Hippocampal formation (tissue), 2 donors: ENCODE measurements around the gene BMP2K.
"Not testable (repeated sequence)": the region's sequence is repeated elsewhere in the genome, so short reads cannot be mapped to it uniquely, and the experiment has no call there.

Experiments used
- DNase-seq, 2 donors: peaks; one replicate each; lab custom pipeline; 2025; lab: John Stamatoyannopoulos, UW

BMP2K gene

DNA sequence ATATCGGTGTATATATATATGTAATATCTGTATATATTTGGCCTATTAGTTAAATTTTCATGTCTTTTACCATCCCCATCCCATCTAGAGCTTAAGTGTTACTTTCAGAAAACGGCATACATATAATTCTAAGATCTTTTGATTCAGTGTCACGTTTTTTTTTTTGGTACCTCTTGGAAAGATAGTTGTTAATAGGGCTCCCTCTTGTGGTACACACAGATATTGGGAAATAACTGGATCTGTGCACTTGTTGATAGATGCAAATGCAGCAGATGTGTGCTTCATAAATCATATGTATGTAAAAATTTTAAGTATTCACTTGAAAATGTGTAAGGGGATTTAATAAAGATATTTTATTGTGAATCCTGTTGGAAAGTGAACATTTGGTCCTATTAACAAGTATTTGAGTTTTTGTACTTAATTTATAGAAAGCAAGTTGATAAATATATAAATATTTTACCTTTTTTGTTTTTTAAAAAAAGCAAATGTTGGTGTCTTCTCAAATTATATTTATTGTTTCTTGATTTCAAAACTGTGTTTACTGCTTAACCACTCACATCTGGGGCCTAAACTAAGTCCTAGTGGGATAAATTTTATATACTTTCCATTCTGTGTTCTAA is 88.4 kb downstream of the BMP2K start:
- peak in 1 of 2 donors; percentile 82 for DNase-seq

DNA sequence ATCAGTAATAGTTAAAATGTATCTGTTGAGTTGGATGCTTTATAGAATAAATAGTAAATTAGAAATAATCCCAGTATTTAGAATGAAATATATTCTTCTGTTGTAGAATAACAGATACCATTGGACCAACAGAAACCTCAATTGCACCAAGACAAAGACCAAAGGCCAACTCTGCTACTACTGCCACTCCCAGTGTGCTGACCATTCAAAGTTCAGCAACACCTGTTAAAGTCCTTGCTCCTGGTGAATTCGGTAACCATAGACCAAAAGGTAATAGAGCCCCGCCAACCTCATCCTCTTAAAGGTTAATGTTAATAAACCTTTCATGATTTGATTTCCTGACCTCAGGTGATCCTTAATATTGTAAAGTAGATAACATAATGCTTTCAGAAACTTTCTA is 89.3 kb downstream of the BMP2K start:
- DNase-seq: no peak

DNA sequence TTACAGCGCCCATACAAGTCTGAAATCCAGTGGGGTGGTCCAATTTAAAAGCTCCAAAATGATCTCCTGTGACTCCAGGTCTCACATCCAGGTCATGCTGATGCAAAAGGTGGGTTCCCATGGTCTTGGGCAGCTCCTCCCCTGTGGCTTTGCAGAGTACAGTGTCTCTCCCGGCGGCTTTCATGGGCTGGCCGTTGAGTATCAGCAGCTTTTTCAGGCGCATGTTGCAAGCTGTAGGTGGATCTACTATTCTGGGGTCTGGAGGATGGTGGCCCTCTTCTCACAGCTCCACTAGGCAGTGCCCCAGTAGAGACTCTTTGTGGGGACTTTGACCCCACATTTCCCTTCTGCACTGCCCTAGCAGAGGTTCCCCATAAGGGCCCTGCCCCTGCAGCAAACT is 92.6 kb downstream of the BMP2K start:
- DNase-seq: not testable (repeated sequence)

DNA sequence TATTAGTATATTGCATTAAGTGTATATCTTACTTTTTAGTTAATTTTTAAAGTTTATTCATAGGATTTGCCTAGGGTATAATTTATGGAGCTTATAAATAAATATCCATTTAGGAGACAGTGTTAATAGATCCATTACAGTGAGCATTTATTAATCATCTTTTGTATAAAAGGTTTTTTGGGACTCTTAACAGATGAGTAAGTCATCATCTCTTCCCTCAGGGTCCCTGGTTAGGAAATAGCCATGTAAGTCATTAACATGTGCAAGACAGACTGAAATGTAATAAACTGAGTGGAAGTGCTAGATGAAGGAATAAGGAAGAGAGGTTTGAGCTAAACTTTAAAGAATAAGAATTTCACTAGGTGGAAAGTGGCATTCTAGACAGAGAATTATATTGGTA is 93.9 kb downstream of the BMP2K start:
- no peak for DNase-seq

DNA sequence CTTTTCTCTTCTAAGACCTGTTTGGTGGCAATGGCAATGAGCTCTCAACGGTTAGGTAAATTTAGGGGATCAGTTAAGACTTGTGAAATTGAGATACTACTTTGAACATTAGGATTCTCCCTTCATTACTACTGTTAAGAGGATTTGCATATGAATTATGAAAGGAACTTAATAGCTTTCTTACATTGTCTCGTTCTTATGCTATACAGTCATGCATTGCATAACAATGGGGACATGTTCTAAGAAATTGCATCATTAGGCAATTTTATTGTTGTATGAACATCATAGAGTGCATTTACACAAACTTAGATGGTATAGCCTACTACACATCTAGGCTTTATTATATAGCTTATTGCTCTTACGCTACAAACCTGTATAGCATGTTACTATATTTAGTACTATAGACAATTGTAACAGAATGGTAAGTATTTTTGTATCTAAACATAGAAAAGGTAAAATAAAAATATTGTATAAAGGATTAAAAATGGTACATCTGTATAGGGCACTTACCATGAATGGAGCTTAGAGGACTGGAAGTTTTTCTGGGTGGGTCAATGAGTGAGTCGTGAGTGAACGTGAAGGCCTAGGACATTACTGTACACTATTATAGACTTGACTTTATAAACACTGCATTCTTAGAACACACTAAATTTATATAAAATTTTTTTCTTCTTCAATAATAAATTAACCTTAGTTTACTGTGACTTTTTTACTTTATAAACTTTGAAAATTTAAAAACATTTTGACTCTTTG is 100.6 kb downstream of the BMP2K start:
- DNase-seq: no peak

DNA sequence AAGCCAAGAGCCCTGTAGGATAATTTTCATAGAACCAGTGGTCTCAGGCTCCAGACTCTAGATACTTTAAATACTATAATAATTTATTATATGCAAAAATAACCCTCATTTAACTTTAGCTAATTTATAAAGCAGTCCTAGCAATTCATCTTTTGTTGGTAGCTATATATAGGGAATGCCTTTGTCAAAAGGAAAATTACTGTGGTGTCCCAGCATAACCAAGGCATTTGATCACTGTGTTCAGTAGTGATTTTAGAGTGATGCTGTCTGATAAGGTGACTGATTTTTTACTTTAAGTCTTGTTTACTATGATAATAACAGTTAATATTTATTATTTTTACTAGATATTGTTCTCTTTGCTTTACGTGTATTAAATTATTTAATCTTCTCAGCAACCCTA is 101.9 kb downstream of the BMP2K start:
- DNase-seq: no peak

DNA sequence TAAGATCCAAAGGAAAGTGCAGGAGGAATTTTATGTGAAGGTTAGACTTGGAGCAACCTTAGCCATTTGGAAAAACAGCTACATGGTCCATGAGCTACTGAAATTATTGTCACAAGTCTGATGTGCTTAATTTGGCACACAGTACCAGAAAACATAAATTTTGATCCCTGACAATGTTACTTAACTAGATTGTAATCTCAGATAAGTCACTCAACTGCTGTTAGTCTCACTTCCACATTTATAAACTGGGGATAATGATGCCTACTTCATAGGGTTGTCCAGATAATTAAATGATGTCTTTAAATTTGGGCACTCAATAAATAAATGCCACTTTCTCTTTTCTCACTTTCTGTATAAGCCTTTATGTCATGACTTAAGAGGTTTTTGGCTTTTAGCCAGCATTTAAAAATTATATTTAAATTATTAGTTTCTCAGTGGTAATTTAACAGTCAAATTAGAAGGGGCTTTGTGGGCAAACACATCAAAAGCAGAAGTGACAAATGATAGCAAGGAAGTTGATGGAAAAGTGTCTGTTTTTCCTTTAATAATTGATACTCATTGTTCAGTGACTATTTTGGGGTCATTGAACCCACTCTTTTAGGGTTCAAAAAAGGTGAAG is 104.8 kb downstream of the BMP2K start:
- DNase-seq: no peak

DNA sequence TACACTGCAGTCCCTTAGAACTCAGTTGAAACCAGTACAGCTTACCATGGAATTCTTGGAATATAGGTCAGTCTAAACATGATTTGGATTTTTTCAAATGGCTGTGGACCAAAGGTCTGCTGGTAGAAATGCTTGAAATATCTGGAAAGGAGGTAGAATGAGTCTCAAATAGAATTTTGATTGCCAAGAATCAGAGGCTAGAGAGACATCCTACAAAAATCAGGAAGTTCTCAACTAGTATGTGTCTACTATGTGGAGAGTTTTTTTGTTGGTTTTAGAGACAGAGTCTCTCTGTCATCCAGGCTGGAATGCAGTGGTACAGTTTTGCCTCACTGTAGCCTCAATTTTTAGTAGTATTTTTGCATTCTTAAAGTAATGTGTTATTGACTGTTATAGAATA is 109.4 kb downstream of the BMP2K start:
- DNase-seq: no peak

DNA sequence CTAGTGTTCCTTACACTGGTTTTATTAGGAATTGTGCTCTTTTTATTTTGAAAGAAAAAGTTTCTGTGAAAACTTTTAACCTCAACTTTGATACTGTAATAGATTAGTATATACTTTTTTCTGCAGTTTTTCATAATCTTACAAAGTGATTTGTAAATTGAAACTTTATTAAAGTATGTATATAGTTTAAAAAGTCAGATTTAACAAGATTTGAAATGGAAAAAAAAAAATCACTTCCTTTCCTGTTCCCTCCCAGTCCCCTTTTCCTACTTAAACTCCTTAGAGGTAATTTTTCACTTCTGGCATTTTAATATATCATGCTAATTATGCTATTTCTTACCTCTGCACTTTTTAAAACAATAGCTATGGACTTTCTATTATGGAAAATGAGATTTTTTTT is 113.8 kb downstream of the BMP2K start:
- no peak for DNase-seq

DNA sequence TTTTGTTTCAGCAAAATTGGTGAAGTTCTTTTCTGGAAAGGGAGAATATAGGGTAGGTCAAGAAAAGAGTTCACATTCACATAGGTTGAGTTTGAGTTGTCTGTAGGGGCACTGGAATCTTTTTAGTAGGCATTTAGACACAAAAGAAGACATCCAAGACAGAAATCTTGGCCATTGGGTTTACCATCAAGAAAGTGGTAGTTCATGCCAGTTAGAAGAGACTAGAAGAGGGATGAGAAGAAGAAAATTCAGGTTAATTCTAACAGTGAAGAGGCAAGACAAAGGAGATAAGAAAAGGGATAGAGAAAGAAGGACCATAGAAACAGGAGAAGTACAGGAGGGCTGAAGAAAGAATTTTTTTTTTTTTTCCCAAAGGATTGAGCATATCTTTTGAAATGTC is 123.2 kb downstream of the BMP2K start:
- DNase-seq: no peak

DNA sequence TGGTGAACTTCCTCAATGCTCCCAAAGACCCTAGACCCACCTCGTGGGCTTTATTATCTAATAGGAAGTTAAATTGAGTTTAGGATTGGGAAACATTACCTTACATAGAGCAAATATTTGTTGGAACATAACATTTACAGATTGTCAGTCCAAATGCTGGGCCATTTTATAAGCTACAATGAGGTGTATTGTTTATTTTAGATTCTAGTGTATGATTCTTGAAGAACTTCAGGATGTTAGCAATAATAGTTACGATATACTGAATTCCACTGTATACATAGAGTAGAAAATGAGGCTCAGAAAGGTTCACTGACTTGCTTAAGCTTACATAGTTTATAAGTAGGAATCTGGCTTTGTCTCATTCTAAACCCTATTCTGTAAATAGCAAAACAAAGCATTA is 125.7 kb downstream of the BMP2K start:
- DNase-seq: no peak

DNA sequence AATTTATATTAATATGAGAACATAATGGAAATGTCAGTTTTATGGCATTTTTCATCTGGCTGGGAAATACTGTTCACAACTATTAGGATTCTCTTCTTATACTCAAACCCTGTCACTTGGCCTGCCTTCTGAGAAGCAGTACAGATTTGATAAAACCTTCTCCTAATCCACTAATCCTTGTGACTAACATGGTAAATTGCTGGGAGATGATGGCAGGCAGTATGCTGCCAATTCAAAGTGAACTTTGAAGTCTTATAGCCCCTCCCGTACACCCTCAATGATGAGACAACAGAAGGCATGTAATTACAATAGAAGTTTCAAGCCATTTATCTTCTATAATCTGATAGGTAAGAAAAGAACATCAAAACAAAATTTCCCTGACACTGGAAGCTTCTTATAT is 126.1 kb downstream of the BMP2K start:
- DNase-seq: no peak

DNA sequence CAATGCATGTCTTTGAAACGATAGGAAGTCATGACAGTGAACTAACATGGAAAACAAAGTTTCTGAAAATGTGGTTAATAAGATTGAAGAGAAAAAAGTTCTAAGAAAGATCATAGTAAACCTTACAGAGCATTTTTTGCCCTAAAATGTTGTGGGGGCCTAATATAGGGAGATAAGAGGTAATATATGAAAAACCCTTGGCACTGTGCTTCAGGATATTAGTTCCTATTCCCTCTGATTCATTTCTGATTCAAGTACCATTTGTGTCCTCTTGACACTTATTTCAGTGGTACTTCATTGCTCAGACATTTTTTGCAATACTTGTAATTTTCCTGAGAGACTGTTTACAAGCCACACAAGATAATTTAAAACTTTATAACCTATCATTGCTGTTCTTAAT is 128.0 kb downstream of the BMP2K start:
- DNase-seq: no peak

DNA sequence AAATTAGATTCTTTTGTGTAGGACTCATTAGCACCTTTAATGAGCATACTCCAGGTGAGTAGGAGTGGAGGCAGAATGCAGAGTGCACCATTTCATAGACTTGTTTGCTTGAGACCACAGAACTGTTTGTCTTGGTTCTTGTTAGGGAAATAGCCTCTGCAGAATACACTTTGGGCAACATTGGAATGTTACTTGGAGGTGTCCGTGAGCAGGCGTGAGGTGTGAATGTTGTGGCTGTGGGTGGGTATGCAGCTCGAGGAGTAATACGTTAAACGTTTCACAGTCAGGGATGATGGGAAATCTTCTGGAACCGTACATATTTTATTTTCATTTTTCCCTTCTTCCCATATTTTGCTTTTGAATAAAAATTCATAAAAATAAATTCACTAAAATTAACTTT is 131.5 kb downstream of the BMP2K start:
- no peak for DNase-seq

DNA sequence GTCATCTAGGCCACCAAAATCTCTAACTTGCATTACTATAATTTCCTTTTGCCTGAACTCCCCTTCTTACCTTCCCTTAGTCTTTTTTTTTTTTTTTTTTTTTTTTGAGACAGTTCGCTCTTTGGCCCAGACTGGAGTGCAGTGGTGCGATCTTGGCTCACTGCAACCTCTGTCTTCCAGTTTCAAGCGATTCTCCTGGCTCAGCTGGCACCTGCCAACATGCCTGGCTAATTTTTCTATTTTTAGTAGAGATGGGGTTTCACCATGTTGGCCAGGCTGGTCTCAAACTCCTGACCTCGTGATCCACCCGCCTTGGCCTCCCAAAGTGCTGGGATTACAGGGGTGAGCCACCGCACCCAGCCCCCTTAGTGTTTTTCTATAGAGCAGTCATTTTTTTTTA is 132.8 kb downstream of the BMP2K start:
- DNase-seq: not testable (repeated sequence)

DNA sequence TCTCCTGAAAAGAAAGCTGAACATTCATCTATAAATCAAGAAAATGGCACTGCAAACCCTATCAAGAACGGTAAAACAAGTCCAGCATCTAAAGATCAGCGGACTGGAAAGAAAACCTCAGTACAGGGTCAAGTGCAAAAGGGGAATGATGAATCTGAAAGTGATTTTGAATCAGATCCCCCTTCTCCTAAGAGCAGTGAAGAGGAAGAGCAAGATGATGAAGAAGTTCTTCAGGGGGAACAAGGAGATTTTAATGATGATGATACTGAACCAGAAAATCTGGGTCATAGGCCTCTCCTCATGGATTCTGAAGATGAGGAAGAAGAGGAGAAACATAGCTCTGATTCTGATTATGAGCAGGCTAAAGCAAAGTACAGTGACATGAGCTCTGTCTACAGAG is 134.5 kb downstream of the BMP2K start:
- DNase-seq: no peak

DNA sequence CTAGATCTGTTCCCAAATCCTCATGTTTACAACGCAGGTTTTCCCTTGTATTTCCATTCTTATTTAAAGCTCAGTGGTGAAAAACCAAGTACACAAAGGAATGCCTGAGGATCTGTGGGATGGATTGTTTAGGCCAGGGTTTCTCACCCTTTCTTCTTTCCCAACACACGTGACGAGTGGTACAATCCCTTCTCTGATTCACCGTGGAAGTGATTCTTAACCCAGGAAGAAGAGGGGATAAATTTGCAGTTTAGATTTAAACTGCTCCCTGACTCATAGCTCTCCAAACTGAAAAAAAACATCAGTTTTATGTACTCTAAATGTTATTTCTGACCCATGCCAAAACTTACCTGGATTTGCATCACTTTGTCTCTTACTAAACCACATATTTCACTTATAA is 146.1 kb downstream of the BMP2K start:
- no peak for DNase-seq

DNA sequence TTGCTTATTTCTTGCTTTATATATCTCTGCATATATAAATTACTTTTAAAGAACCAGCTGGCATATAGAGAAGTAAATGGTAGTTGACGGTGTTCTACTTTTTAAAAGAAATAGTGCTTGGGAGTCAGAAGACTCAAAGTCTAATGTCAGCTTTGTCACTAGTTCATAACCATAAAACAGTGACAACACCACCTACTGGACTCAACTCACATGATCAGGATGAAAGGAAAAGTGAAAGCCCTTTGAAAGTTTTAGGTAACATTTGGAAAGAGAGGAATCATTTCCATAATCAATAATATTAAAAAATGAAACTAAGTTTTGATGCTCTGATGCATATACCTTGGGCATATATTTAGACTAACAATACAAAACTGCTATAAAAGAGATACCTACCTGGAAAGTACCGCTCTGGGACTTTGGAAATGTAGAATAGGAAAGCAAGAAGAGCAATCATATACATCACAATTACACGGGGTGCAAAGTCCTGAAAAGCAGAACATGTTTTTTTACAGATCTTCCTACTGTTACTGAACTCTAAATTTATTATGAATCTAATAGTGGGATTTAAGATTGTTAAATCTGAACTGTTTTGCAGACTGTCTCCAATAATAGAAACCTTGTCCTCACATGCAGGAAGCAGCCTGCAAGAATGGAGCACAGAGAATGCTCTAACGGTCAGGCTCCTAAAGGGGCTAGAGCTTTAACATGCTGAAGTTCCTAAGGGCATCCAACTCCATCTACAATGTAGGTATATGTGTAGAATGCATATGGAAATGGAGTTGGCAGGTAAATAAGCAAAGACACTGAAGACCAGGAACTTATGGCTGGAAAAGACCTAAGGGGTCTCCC is 147.5 kb downstream of the BMP2K start:
- no peak for DNase-seq

DNA sequence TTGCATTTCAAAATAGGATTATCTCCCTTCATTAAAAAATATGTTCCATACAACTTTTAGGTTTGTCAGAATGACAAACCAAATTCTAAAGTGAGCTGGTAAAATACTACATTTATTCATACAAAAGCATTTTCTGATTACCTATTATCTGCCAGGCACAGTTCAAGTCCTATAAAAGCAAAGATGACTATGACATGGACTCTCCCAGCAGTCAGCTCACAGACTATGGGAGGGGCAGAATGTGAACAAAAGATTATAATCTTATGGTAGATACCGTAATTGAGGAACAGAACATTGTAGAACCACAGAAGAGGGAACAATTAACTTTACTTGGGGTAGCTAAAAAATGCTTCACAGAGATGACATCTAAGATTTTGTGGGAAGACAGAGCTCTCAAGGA is 150.7 kb downstream of the BMP2K start:
- no peak for DNase-seq

DNA sequence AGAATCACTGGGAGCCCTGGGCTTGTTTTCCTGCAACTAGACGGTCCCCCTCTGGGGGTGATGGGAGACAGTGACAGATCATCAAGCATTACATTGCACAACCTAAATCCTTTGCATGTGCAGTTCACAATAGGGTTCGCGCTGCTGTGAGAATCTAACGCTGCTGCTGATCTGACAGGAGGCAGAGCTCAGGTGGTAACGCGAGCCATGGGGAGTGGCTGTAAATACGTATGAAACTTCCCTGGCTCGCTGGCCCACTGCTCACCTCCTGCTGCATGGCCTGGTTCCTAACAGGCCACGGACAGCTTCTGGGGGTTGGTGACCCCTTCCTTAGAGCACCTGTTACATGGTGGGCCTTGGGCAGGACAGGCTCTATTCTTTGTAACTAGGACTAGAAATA is 152.7 kb downstream of the BMP2K start:
- DNase-seq: no peak

DNA sequence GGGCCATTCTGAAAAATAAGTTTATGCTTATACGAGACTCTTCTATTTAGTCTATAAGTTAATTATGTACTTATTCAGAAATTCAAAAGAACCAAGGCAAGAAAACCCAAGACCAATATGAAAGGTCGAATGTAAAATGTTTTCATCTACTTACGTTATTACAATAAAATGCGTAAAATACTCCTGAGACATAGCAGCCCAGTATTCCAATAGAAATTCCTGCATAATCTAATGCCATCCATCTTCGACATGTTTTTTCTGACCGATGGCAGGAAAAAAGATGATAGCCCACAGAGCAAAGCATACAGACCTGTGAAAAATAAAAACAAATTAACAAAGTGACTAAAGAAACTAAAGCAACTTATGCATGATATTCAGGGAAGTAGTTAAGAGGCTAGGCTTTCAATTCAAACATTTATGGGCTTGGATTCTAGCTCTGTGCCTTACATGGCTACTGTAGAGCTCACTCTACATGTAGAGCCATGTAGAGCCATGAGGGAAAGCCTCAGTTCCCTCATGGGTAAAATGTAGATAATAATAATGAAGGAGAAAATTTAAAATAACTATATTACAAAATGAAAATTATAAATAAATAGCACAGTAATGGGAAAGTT is 154.0 kb downstream of the BMP2K start:
- DNase-seq: no peak

DNA sequence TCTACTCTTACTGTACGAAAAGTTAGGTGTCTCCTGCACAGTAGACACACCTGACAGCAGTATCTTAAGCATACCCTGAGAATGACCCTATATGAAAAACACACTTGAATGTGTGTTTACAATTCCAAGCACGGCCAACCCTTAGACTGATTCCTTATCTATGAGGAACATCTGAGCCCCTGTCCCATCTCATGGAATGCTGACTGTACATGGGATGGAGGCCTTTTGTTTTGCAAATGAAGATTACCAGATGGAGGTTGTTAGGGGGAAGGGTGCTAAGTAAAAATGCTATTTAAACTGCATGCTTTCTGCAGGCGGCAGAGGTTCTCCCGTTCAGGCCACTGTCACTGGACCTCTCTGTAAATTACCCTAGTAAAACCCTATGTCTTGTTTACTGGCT is 160.8 kb downstream of the BMP2K start:
- DNase-seq: no peak
